Measurements from ENCODE around the gene RAB31. TPM values are rescaled to one million over a fixed set of nuclear protein-coding genes. Genes with fewer than 3 reads are reported as not detected.

RAB31 gene
- total and polyA plus RNA-seq, 2 of the 13 experiments (the other 11 are each of a cell fraction or from before 2014, with no cell fraction given), result 1.1 to 1.7 TPM

- no peak overlapping the region for H2AFZ ChIP-seq (ENCODE audit: low read length)
- ATAC-seq (no peak), DNase-seq (ENCODE audit: low spot score) (no peak), FAIRE-seq (no peak)
- in situ Hi-C loops (cut with HindIII; ENCODE audit: extremely low pct_ligation_motif_present, low pct_unique_long_range_greater_than_20kb) (no loop called here), intact Hi-C loops (cut with micrococcal nuclease; ENCODE audit: unreplicated experiment) (no loop called here)
- no peaks in the 10 kb centered on the region for H3K9me3 ChIP-seq (ENCODE audit: low read length)
- H3K27me3 ChIP-seq (ENCODE audit: control insufficient read depth in 1 of 2, insufficient read depth in 2 of 2, low read length in 2 of 2), result no peaks in the 10 kb centered on the region
- H3K36me3 ChIP-seq (replicated peaks in 1 of 2; ENCODE audit: control insufficient read depth in 1 of 2, insufficient read depth in 2 of 2, low read length in 2 of 2), result no peaks in the 10 kb centered on the region
- WGBS (ENCODE audit: low lambda C conversion rate), result 63% methylated on average over 7 of the region's 7 CpGs
- no peak overlapping the region for H3K9ac ChIP-seq (ENCODE audit: insufficient read depth, low read depth, low read length)
- TF ChIP-seq MZF1 (CRISPR knock-in tag; IDR thresholded peaks at IDR 0.05; ENCODE audit: borderline replicate concordance) (no peak), YEATS2 (CRISPR knock-in tag; IDR thresholded peaks at IDR 0.05; ENCODE audit: borderline replicate concordance) (no peak), CBX1 (IDR thresholded peaks at IDR 0.05; ENCODE audit: low read depth) (no peak), AFF4 (CRISPR knock-in tag; IDR thresholded peaks at IDR 0.05) (no peak), ZSCAN5A (CRISPR knock-in tag; IDR thresholded peaks at IDR 0.05; ENCODE audit: borderline replicate concordance) (no peak), ISX (CRISPR knock-in tag; conservative IDR thresholded peaks at IDR 0.05) (no peak)
- no peaks in the 10 kb centered on the region for H4K20me1 ChIP-seq (ENCODE audit: insufficient read depth, low read length)
- ChIA-PET CTCF (ENCODE audit: low intra/inter-chr PET ratio, low total read pairs) (no interaction called here), POLR2A (no interaction called here)
- BruUV-seq (replicated peaks), result no TSS peak
- H3K4me3 ChIP-seq (replicated peaks in 1 of 3; ENCODE audit: insufficient read depth in 1 of 3, low read depth in 2 of 3, low read length in 3 of 3), result no peak overlapping the region
- H3K4me1 ChIP-seq (ENCODE audit: insufficient read depth, low read length), result peaks cover 23% of the 10 kb centered on the region
- H3K27ac ChIP-seq (ENCODE audit: extremely low read length, insufficient read depth, low read length), result no peak overlapping the region
- no peaks in the 10 kb centered on the region for H3K79me2 ChIP-seq (ENCODE audit: insufficient read depth, low read length)
- no peak overlapping the region for H3K4me2 ChIP-seq (ENCODE audit: low read depth, low read length)
Observed at GRCh38 chr18:9827211-9827792, 119.2 kb downstream of the RAB31 start.
